GM12878 (cell line): ENCODE data around the gene ITGA2.

ENCODE experiments used
- HDGF ChIP-seq: fragments of 450-650 bp; IDR thresholded peaks from 2 replicates; pipeline ENCODE4 v1.6.1; 2016; ENCODE audit warnings: antibody characterized with exemption
- NFIC ChIP-seq: IDR thresholded peaks from 2 replicates; pipeline ENCODE4 v1.6.1; 2012; ENCODE audit warnings: low read depth, mild to moderate bottlenecking, inconsistent platforms, low read length, moderate library complexity
- NFYB ChIP-seq: IDR thresholded peaks from 2 replicates; pipeline ENCODE4 v1.6.1; 2011; ENCODE audit warnings: low read depth, mild to moderate bottlenecking, low read length, improper control_type of control experiment, moderate library complexity; ENCODE audit not compliant: insufficient read depth
- SP1 ChIP-seq: IDR thresholded peaks from one replicate; pipeline ENCODE4 v1.6.1; 2011; ENCODE audit warnings: low read depth, low read length
- ZNF384 ChIP-seq: IDR thresholded peaks from 2 replicates; pipeline ENCODE4 v1.6.1; 2012; ENCODE audit warnings: low read depth, mild to moderate bottlenecking, low read length, improper control_type of control experiment, borderline replicate concordance
- TF ChIP-seq, protein P1 (sequence below): IDR thresholded peaks from 2 replicates; pipeline ENCODE4 v1.6.1; 2011; ENCODE audit warnings: borderline replicate concordance, low read depth, mild to moderate bottlenecking, moderate library complexity, mixed read lengths, low read length; ENCODE audit not compliant: insufficient read depth; ENCODE audit errors: extremely low read length

DNA sequence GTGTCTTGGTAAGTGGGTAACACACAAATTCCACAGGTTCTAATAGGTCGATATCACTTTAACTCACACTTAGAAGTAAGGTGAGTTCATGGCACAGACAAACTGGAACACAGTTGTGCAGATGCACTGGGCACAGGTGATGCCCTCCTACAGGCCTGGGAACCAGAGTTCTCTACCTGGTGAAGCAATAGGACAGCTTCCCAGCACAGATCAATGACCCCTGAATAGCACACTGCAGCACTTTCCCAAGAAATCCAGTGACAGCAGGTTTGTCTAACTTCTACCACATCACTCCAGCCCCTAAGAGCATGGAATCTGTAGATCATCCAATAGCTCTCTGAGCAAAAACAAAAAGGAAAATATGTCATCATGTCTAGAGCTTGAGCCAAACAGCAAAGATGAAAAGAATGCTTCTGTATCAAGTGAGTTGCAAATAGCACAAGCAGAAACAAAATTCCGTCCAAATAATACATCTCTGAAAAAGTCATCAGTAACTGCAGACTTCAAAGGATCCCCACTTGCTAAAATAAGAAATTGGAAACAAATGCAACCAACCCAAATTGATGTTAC, 86.9 kb downstream of the ITGA2 start:
- no peak for TF ChIP-seq ZNF384
- no peak for TF ChIP-seq NFIC
- TF ChIP-seq, protein P1, sequence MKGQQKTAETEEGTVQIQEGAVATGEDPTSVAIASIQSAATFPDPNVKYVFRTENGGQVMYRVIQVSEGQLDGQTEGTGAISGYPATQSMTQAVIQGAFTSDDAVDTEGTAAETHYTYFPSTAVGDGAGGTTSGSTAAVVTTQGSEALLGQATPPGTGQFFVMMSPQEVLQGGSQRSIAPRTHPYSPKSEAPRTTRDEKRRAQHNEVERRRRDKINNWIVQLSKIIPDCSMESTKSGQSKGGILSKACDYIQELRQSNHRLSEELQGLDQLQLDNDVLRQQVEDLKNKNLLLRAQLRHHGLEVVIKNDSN = no peak
- TF ChIP-seq NFYB = no peak
- no peak for TF ChIP-seq HDGF
- no peak for TF ChIP-seq SP1
